Ascending aorta (tissue), 2 donors: ENCODE data around the gene B4GALT5. TPM values are rescaled to one million over a fixed set of nuclear protein-coding genes. Genes with fewer than 3 reads are reported as not detected.
"Not testable (repeated sequence)": the region's sequence is repeated elsewhere in the genome, so short reads cannot be mapped to it uniquely, and the experiment has no call there.

ENCODE experiments used
- DNase-seq, 2 donors: peaks; one replicate each; pipeline ENCODE4 v3.0.0-alpha.2; 2019; ENCODE audit warnings: low spot score in 2 of 2
- H3K27ac ChIP-seq, 2 donors: fragments of 200-600 bp; sonication (generic); one replicate each; pipeline ENCODE4 v1.5.1; 2016 to 2017; ENCODE audit warnings: mild to moderate bottlenecking in 1 of 2
- H3K27me3 ChIP-seq: fragments of 200-600 bp; sonication (generic); one replicate; pipeline ENCODE4 v1.5.1; 2017
- H3K36me3 ChIP-seq, 2 donors: fragments of 200-600 bp; sonication (generic); one replicate each; pipeline ENCODE4 v1.5.1; 2016
- H3K4me1 ChIP-seq, 2 donors: fragments of 200-600 bp; sonication (generic); one replicate each; pipeline ENCODE4 v1.5.1; 2016 to 2017; ENCODE audit warnings: mild to moderate bottlenecking in 1 of 2
- H3K4me3 ChIP-seq, 2 donors: fragments of 200-600 bp; sonication (generic); one replicate each; pipeline ENCODE4 v1.5.1; 2016 to 2017; ENCODE audit warnings: mild to moderate bottlenecking in 1 of 2
- H3K9me3 ChIP-seq, 2 donors: fragments of 200-600 bp; sonication (generic); one replicate each; pipeline ENCODE4 v1.5.1; 2016
- intact Hi-C: fragments of 100-400 bp; cut with DNase I; formaldehyde crosslinking; loops from one replicate; pipeline ENCODE4 v1.15.1; 2023
- total RNA-seq: library from RNA; depleted of rRNA; stranded (reverse); fragments of >200 nt; gene quantifications from one replicate; pipeline ENCODE4 v1.1.0, GENCODE V29; 2016
- TF ChIP-seq, protein P1 (sequence below), 3 experiments: fragments of 200-600 bp in 2 of 3; fragments of 450-650 bp in 1 of 3; sonication (generic) in 2 of 3; IDR thresholded peaks; one replicate each; pipeline ENCODE4 v1.5.1; 2016 to 2019; ENCODE audit warnings: antibody characterized with exemption in 3 of 3, mild to moderate bottlenecking in 1 of 3, moderate library complexity in 1 of 3

The B4GALT5 gene
- total RNA-seq, 1 donor from 2014 or later = 15.0 TPM

DNA sequence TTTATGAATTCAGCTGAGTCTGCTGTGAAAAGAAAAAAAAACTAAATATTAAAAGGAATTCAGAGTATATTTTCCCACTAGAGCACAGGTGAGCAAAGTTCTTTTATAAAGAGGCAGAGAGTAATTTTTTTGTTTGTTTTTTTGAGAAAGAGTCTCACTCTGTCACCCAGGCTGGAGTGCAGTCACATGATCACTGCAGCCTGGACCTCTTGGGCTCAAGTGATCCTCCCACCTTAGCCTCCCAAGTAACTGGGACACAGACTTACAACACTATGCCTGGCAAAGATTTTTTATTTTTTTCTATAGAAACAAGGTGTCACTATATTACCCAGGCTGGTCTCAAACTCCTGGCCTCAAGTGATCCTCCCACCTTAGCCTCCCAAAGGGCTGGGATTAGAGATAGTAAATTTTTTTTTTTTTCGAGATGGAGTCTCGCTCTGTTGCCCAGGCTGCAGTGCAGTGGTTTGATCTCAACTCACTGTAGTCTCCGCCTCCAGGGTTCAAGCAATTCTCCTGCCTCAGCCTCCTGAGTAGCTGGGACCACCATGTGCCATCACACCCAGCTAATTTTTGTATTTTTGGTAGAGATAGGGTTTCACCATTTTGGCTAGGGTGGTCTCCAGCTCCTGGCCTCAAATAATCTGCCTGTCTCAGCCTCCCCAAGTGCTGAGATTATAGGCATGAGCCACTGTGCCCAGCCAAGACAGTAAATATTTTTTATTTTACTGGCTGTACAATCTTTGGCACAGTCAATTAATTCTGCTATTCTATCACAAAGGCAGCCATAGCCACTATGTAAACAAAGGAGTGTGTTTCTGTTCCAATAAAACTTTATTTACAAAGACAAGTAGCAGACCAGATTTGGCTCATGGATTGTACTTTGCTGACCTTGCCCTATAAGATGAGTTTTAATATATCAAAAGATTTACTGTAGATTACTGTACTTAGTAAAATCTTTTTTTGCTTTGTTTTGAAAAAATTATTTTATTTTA, 14.5 kb upstream of the B4GALT5 start:
- no peaks in the 10 kb centered on the region for H3K9me3 ChIP-seq
- H3K4me1 ChIP-seq = peaks cover 0 to 6% of the 10 kb centered on the region in 2 donors
- no peak for DNase-seq
- no peak overlapping the region for H3K27ac ChIP-seq
- TF ChIP-seq, protein P1, sequence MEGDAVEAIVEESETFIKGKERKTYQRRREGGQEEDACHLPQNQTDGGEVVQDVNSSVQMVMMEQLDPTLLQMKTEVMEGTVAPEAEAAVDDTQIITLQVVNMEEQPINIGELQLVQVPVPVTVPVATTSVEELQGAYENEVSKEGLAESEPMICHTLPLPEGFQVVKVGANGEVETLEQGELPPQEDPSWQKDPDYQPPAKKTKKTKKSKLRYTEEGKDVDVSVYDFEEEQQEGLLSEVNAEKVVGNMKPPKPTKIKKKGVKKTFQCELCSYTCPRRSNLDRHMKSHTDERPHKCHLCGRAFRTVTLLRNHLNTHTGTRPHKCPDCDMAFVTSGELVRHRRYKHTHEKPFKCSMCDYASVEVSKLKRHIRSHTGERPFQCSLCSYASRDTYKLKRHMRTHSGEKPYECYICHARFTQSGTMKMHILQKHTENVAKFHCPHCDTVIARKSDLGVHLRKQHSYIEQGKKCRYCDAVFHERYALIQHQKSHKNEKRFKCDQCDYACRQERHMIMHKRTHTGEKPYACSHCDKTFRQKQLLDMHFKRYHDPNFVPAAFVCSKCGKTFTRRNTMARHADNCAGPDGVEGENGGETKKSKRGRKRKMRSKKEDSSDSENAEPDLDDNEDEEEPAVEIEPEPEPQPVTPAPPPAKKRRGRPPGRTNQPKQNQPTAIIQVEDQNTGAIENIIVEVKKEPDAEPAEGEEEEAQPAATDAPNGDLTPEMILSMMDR (IDR thresholded peaks at IDR 0.05) = no peak
- H3K4me3 ChIP-seq = no peak overlapping the region
- H3K27me3 ChIP-seq = no peaks in the 10 kb centered on the region
- intact Hi-C loops = no loop called here
- H3K36me3 ChIP-seq = no peaks in the 10 kb centered on the region

DNA sequence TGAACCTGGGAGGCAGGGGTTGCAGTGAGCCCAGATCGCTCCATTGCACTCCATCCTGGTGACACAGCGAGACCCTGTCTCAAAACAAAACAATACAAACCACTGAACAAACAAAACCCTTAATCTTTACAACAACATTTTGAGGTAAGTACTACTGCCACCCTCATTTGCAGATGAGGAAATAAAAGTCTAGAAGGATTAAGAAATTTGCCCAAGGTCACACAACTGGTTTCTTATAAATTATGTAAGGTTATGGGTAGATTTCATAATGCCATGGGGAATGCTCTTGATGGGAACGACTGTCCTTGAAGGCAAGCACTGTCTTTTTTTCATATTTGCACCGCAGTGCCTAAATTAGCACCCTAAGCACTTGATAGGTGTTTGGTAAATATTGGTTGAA, 13.8 kb upstream of the B4GALT5 start:
- Histone ChIP-seq H3K27me3 (no peaks in the 10 kb centered on the region), H3K27ac (no peak overlapping the region), H3K4me1 (peaks cover 0 to 6% of the 10 kb centered on the region in 2 donors), H3K36me3 (no peaks in the 10 kb centered on the region), H3K9me3 (no peaks in the 10 kb centered on the region), H3K4me3 (no peak overlapping the region)
- no peak for DNase-seq
- TF ChIP-seq, protein P1 (IDR thresholded peaks at IDR 0.05) = no peak
- intact Hi-C loops = no loop called here

DNA sequence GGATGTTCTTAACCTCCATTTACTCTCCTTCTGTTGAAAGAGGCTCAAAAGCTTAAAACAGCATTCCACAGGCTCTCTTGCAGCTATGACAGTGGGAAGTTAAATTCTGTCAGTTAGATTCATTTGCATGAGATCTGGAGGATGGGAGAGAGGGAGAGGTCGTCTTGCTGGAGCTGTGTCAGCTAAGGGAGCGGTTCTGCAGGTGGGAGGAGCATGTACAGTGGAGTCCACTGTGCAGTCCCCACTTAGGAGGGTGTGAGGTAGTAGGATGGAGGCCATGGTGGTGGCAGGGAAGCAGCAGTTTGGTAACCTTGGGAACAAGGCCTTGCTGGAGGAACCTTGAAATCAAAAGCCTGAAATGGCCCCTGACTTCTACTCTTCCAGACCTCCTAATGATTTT, 12.0 kb upstream of the B4GALT5 start:
- Histone ChIP-seq H3K27ac (no peak overlapping the region), H3K27me3 (no peaks in the 10 kb centered on the region), H3K4me3 (no peak overlapping the region), H3K9me3 (no peaks in the 10 kb centered on the region), H3K4me1 (peaks cover 0 to 6% of the 10 kb centered on the region in 2 donors), H3K36me3 (no peaks in the 10 kb centered on the region)
- intact Hi-C loops = no loop called here
- no peak for DNase-seq
- TF ChIP-seq, protein P1 (IDR thresholded peaks at IDR 0.05) = no peak

DNA sequence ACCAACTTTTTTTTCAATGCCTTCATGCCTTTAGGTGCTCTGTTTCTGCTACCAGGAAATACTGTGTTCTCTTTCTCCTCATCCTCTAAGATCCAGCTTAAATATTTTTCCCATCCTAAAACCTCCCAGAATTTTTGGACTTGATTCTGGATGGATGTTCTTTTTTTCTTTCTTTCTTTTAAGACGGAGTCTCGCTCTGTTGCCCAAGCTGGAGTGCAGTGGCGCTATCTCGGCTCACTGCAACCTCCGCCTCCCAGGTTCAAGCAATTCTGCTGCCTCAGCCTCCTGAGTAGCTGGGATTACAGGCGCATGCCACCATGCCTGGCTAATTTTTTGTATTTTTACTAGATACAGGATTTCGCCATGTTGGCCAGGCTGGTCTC, 11.5 kb upstream of the B4GALT5 start:
- H3K36me3 ChIP-seq, DNase-seq, H3K27ac ChIP-seq, H3K4me1 ChIP-seq, H3K9me3 ChIP-seq, H3K27me3 ChIP-seq, H3K4me3 ChIP-seq, intact Hi-C loops: not testable (repeated sequence)

DNA sequence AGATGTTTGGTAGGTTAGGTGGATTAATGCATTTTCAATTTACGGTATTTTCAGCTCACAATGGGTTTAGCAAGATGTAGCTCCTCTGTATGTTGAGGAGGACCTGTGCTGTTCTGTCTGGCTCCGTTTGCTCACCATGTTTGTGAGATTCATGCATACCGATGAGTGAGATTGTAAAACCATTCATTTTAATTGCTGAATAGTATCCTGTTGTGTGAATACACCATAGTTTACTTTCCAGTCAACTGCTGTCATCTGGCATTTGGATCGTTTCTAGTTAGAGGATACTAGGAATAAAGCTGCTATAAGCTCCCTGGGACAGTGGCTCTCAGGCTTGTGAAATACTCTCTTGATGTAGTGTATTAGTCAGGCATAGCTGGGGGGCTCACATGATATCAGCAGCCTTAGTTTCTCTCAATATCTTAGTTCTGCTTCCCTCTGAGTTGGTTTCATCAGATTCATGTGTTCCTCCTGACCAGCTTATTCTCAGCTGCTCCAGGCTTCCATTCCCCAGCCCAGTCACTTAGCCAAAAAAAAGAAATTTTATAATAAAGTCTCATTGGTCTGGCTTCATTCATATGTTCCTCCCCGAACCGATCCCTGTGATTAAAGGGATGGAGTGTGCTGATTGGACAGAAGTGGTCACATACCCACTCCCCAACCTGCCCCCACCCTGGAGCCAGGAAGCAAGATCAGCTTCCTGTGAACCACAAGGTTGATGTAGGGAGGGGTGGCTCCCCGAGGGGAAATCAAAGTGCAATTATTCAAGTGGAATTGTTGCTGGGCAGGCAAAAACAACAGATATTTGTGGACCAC, 10.9 kb upstream of the B4GALT5 start:
- TF ChIP-seq, protein P1 (IDR thresholded peaks at IDR 0.05) = no peak
- no peaks in the 10 kb centered on the region for H3K36me3 ChIP-seq

DNA sequence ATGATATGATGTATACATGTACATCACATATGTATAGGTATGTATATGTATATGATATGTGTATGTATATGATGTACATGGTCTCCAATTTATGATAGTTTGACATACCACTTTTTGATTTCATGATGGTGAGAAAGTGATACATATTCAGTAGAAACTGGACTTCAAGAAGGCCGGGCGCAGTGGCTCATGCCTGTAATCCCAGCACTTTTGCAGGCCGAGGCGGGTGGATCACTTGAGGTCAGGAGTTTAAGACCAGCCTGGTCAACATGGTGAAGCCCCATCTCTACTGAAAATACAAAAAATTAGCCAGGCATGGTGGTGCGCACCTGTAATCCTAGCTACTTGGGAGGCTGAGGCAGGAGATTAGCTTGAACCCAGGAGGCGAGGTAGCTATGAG, 10.1 kb upstream of the B4GALT5 start:
- H3K27me3 ChIP-seq, H3K27ac ChIP-seq: not testable (repeated sequence)

More for the DNA sequence above, 10.9 kb upstream of the B4GALT5 start:
- no peak overlapping the region for H3K4me3 ChIP-seq
- no peak for DNase-seq
- H3K27ac ChIP-seq = peak overlapping the region in 1 of 2 donors; percentile 9
- intact Hi-C loops = no loop called here
- no peaks in the 10 kb centered on the region for H3K27me3 ChIP-seq
- no peaks in the 10 kb centered on the region for H3K9me3 ChIP-seq
- peaks cover 0 to 10% of the 10 kb centered on the region in 2 donors for H3K4me1 ChIP-seq

DNA sequence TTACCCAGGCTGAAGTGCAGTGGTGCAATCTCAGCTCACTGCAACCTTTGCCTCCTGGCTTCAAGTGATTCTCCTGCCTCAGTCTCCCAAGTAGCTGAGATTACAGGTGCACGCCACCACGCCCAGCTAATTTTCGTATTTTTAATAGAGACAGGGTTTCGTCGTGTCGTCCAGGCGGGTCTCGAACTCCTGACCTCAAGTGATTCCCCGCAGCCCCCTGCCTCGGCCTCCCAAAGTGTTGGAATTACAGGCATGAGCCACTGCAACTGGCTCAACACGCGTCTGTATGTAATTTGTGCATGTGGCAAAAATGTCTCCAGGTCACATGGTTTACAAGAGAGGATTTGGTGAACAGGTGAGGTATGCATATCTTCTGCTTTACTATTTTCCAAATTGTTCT, 7.6 kb upstream of the B4GALT5 start:
- H3K27ac ChIP-seq, H3K9me3 ChIP-seq, H3K27me3 ChIP-seq, intact Hi-C loops, H3K4me3 ChIP-seq, H3K4me1 ChIP-seq, DNase-seq, H3K36me3 ChIP-seq: not testable (repeated sequence)

More for the DNA sequence above, 10.1 kb upstream of the B4GALT5 start:
- intact Hi-C loops, H3K36me3 ChIP-seq, H3K4me1 ChIP-seq, H3K9me3 ChIP-seq, DNase-seq, H3K4me3 ChIP-seq: not testable (repeated sequence)
